ENCODE measurements around the gene TLCD3B. TPM values are rescaled to one million over a fixed set of nuclear protein-coding genes. Genes with fewer than 3 reads are reported as not detected.
A peak's percentile ranks its signal among the peaks of the same experiment; 100 is the strongest.

Gene TLCD3B
- polyA plus RNA-seq, 1 experiment: not detected

GRCh38 chr16:30000735-30001631 lies 30.1 kb downstream of the TLCD3B start:
- no peak overlapping the region for H3K27ac ChIP-seq (ENCODE audit: low read depth, low read length)
- ChIA-PET POLR2A (no interaction called here), CTCF (interaction anchor here (0.5 kb wide), 1 partner anchor 243 kb away, joined by 3 read pairs; no protein-coding TSS in a partner anchor)
- no peak for TF ChIP-seq CTCF (IDR thresholded peaks at IDR 0.05; ENCODE audit: low read depth, low read length)
- no peak for DNase-seq (ENCODE audit: low read depth, low spot score)
- no peaks in the 10 kb centered on the region; the same call in 1 of the 2 replicates for H3K9me3 ChIP-seq (ENCODE audit: control insufficient read depth, insufficient read depth, low read length)
- H3K27me3 ChIP-seq (ENCODE audit: control insufficient read depth, insufficient read depth, low read length): no peaks in the 10 kb centered on the region
- H3K4me3 ChIP-seq (ENCODE audit: low read depth, low read length): no peak overlapping the region

- POLR2A ChIA-PET: no interaction called here
- no peak for TF ChIP-seq CTCF (IDR thresholded peaks at IDR 0.05; ENCODE audit: low read depth, low read length)
- CTCF ChIA-PET: no interaction called here
Observed at GRCh38 chr16:29999605-30000004, 31.5 kb downstream of the TLCD3B start.

GRCh38 chr16:29996766-29997250 lies 34.3 kb downstream of the TLCD3B start:
- POLR2A ChIA-PET: interaction anchor here (0.7 to 2.2 kb wide), 3 partner anchors 8 to 71 kb away, joined by 3 to 8 read pairs (median 3); partner anchors contain the start of genes ALDOA and KCTD13
- Histone ChIP-seq H3K9me3 (ENCODE audit: control insufficient read depth, insufficient read depth, low read length) (no peaks in the 10 kb centered on the region; the same call in 1 of the 2 replicates), H3K27me3 (ENCODE audit: control insufficient read depth, insufficient read depth, low read length) (no peaks in the 10 kb centered on the region), H3K4me3 (ENCODE audit: low read depth, low read length) (peak overlapping the region; percentile 95), H3K27ac (ENCODE audit: low read depth, low read length) (no peak overlapping the region)
- no peak for DNase-seq (ENCODE audit: low read depth, low spot score)
- CTCF ChIA-PET: interaction anchor here (1.0 to 1.9 kb wide), 2 partner anchors 9 to 148 kb away, joined by 3 to 6 read pairs; no protein-coding TSS in a partner anchor
- TF ChIP-seq CTCF (IDR thresholded peaks at IDR 0.05; ENCODE audit: low read depth, low read length): no peak

More at GRCh38 chr16:29999605-30000004, 31.5 kb downstream of the TLCD3B start:
- H3K4me3 ChIP-seq (ENCODE audit: low read depth, low read length): no peak overlapping the region
- no peak for DNase-seq (ENCODE audit: low read depth, low spot score)
- H3K27ac ChIP-seq (ENCODE audit: low read depth, low read length): no peak overlapping the region
- no peaks in the 10 kb centered on the region; the same call in 1 of the 2 replicates for H3K9me3 ChIP-seq (ENCODE audit: control insufficient read depth, insufficient read depth, low read length)
- no peaks in the 10 kb centered on the region for H3K27me3 ChIP-seq (ENCODE audit: control insufficient read depth, insufficient read depth, low read length)

- ChIA-PET CTCF (interaction anchor here (0.7 to 1.9 kb wide), 3 partner anchors 10 to 148 kb away, joined by 3 to 6 read pairs (median 3); no protein-coding TSS in a partner anchor), POLR2A (interaction anchor here (0.7 to 2.2 kb wide), 4 partner anchors 9 to 70 kb away, joined by 3 to 8 read pairs (median 5); partner anchors contain the start of genes KCTD13 and TAOK2)
- Histone ChIP-seq H3K27me3 (ENCODE audit: control insufficient read depth, insufficient read depth, low read length) (no peaks in the 10 kb centered on the region), H3K4me3 (ENCODE audit: low read depth, low read length) (peak within 1 kb of the TSS; percentile 95), H3K27ac (ENCODE audit: low read depth, low read length) (peak within 1 kb of the TSS; percentile 80), H3K9me3 (ENCODE audit: control insufficient read depth, insufficient read depth, low read length) (no peaks in the 10 kb centered on the region; the same call in 1 of the 2 replicates)
- peak; percentile 87 for DNase-seq (ENCODE audit: low read depth, low spot score)
- no peak for TF ChIP-seq CTCF (IDR thresholded peaks at IDR 0.05; ENCODE audit: low read depth, low read length)
Observed at GRCh38 chr16:29995911-29996765, 34.9 kb downstream of the TLCD3B start, which contains the start of gene INO80E. Gene INO80E, plus strand, starts transcription at chr16:29996241. Its CDS starts 70 bp downstream, at chr16:29996311.
